Measurements from ENCODE around the gene TBC1D25. TPM values are rescaled to one million over a fixed set of nuclear protein-coding genes. Genes with fewer than 3 reads are reported as not detected.
A peak's percentile ranks its signal among the peaks of the same experiment; 100 is the strongest.

TBC1D25 gene
- total RNA-seq, 3 donors from 2014 or later (not counting 1 experiment from before 2014, with no cell fraction given), result 34.9 to 41.8 (median 36.1) TPM

DNA sequence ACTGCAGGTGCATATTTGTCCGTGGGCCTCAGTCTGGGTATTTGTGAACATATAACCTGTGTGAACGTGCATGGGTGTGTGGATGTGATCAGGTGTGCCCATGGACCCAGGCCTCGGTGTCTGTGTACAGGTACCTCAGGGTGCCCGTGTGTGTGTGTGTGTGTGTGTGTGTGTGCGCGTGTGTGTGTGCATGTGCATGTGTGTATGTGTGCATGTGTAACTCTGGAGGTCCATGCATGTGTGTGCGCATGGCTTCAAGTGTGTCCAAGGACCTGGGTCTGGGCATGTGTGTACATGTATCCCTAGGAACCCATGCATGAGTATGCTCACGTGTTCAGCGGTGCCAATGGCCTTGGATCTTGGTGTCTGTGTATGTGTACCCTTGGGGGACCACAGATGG lies 47.7 kb upstream of the TBC1D25 start:
- Mint-ChIP-seq H3K36me3 (no peaks in the 10 kb centered on the region), H3K4me3 (no peak overlapping the region), H3K27me3 (ENCODE audit: low read depth in 2 of 2) (no peaks in the 10 kb centered on the region), H3K27ac (no peak overlapping the region), H3K4me1 (peaks cover 18 to 20% of the 10 kb centered on the region in 2 donors), H3K9me3 (no peaks in the 10 kb centered on the region)
- H3K27ac ChIP-seq (ENCODE audit: low read length), result no peak overlapping the region
- intact Hi-C loops (cut with micrococcal nuclease), result no loop called here
- no peak for ATAC-seq
- WGBS (ENCODE audit: insufficient coverage), result 96% methylated on average over 9 of the region's 9 CpGs
- TF ChIP-seq, protein P1, sequence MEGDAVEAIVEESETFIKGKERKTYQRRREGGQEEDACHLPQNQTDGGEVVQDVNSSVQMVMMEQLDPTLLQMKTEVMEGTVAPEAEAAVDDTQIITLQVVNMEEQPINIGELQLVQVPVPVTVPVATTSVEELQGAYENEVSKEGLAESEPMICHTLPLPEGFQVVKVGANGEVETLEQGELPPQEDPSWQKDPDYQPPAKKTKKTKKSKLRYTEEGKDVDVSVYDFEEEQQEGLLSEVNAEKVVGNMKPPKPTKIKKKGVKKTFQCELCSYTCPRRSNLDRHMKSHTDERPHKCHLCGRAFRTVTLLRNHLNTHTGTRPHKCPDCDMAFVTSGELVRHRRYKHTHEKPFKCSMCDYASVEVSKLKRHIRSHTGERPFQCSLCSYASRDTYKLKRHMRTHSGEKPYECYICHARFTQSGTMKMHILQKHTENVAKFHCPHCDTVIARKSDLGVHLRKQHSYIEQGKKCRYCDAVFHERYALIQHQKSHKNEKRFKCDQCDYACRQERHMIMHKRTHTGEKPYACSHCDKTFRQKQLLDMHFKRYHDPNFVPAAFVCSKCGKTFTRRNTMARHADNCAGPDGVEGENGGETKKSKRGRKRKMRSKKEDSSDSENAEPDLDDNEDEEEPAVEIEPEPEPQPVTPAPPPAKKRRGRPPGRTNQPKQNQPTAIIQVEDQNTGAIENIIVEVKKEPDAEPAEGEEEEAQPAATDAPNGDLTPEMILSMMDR (IDR thresholded peaks at IDR 0.05), result no peak
- H3K36me3 ChIP-seq (ENCODE audit: control insufficient read depth, insufficient read depth, low read length), result no peaks in the 10 kb centered on the region
- H3K4me3 ChIP-seq (ENCODE audit: low read length), result no peak overlapping the region
- peaks cover 20% of the 10 kb centered on the region for H3K4me1 ChIP-seq (ENCODE audit: control insufficient read depth, insufficient read depth, low read length)
- H3K9me3 ChIP-seq (ENCODE audit: control insufficient read depth, insufficient read depth, low read length), result no peaks in the 10 kb centered on the region
- no peak for DNase-seq
- H3K27me3 ChIP-seq (ENCODE audit: control insufficient read depth, insufficient read depth, low read length), result no peaks in the 10 kb centered on the region

DNA sequence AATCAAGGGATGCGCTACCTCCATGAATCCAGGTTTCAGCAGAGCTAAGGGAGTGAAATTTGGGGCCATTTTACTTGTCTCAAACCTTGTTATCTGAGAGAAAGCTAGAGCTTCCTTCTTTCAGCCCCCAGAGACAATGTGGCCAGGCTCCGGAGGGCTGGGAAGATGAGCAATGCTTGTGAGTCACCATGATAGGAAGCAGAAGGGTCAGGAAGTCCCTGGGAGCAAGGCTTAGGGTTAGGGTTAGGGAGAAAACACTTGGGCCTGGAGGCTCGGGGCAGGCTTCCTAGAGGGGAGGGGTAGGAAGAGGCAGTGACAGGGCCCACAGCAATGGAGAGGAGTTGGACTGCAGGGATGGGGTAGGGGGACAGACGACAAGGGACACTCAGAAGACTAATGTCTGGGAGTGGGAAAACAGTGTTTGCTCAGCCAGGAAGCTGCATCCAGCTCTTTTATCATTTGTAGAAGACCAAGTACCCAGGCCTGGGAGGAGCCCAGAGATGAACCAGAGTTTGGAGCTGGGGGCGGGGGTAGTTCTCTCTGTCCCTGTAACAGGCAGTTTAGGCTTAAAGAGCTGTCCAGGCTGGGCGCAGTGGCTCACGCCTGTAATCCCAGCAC lies 47.1 kb upstream of the TBC1D25 start:
- no peaks in the 10 kb centered on the region for H3K27me3 Mint-ChIP-seq (ENCODE audit: low read depth in 2 of 2)
- Histone ChIP-seq H3K27ac (ENCODE audit: low read length) (no peak overlapping the region), H3K9me3 (ENCODE audit: control insufficient read depth, insufficient read depth, low read length) (no peaks in the 10 kb centered on the region), H3K36me3 (ENCODE audit: control insufficient read depth, insufficient read depth, low read length) (no peaks in the 10 kb centered on the region), H3K4me1 (ENCODE audit: control insufficient read depth, insufficient read depth, low read length) (peaks cover 15% of the 10 kb centered on the region), H3K27me3 (ENCODE audit: control insufficient read depth, insufficient read depth, low read length) (no peaks in the 10 kb centered on the region), H3K4me3 (ENCODE audit: low read length) (no peak overlapping the region)
- TF ChIP-seq, protein P1 (IDR thresholded peaks at IDR 0.05), result no peak
- ATAC-seq, result no peak
- DNase-seq, result no peak
- 81% methylated on average over 6 of the region's 7 CpGs for WGBS (ENCODE audit: insufficient coverage)
- H3K36me3 Mint-ChIP-seq, result no peaks in the 10 kb centered on the region
- H3K9me3 Mint-ChIP-seq, result no peaks in the 10 kb centered on the region
- no peak overlapping the region for H3K27ac Mint-ChIP-seq
- no peak overlapping the region for H3K4me3 Mint-ChIP-seq
- H3K4me1 Mint-ChIP-seq, result peaks cover 13 to 14% of the 10 kb centered on the region in 2 donors
- intact Hi-C loops (cut with micrococcal nuclease), result no loop called here

DNA sequence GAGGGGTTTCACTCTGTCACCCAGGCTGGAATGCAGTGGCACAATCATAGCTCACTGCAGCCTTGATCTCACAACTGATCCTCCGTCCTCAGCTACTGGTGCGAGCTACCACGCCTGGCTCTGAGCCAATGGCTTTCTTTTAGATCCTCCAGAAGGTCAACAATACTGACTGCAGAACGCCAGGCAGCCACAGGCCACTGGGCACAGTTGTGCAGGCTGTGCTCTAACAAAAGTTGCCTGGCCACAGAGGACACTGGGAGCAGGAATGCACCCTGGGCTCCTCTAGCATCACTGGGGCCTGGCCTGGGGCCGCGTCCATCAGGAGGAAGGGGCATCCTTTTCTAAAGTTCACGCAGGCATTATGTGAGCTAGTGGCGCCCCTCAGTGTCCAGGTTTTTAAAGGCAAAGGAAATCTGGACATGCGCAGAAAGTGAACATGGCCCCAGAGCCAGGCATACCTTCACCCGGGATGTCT lies 45.6 kb upstream of the TBC1D25 start:
- no peak overlapping the region for H3K27ac ChIP-seq (ENCODE audit: low read length)
- Mint-ChIP-seq H3K4me1 (peaks cover 0 to under 1% of the 10 kb centered on the region in 2 donors), H3K4me3 (no peak overlapping the region), H3K9me3 (no peaks in the 10 kb centered on the region), H3K36me3 (no peaks in the 10 kb centered on the region), H3K27me3 (ENCODE audit: low read depth in 2 of 2) (no peaks in the 10 kb centered on the region), H3K27ac (no peak overlapping the region)
- no peaks in the 10 kb centered on the region for H3K9me3 ChIP-seq (ENCODE audit: control insufficient read depth, insufficient read depth, low read length)
- no peaks in the 10 kb centered on the region for H3K27me3 ChIP-seq (ENCODE audit: control insufficient read depth, insufficient read depth, low read length)
- 64% methylated on average over 10 of the region's 10 CpGs for WGBS (ENCODE audit: insufficient coverage)
- no peak overlapping the region for H3K4me3 ChIP-seq (ENCODE audit: low read length)
- no peak for ATAC-seq
- DNase-seq, result peak in 1 of 2 donors; percentile 9
- peaks cover under 1% of the 10 kb centered on the region for H3K4me1 ChIP-seq (ENCODE audit: control insufficient read depth, insufficient read depth, low read length)
- TF ChIP-seq, protein P1 (IDR thresholded peaks at IDR 0.05), result no peak
- H3K36me3 ChIP-seq (ENCODE audit: control insufficient read depth, insufficient read depth, low read length), result no peaks in the 10 kb centered on the region
- intact Hi-C loops (cut with micrococcal nuclease), result no loop called here

DNA sequence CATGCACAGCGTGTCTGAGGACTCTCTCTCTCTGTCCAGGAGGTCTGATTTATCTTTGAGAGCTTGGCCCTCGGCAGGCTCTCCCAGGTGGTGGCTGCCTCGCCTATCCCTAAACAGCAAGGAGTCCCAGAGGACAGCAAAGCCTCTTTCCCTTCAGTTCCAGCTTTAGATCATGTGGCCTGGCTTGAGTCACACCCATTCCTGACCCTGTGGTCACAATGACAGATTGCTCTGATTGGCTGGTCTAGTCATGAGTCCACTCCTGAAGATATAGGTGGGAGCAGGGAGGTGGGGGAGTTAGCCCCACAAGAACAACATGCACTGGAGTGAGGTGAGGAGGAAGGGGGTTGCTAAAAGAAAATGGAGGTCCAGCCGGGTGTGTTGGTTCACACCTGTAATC lies 42.9 kb upstream of the TBC1D25 start:
- Mint-ChIP-seq H3K27ac (no peak overlapping the region), H3K4me3 (no peak overlapping the region), H3K4me1 (no peaks in the 10 kb centered on the region), H3K9me3 (no peaks in the 10 kb centered on the region), H3K27me3 (ENCODE audit: low read depth in 2 of 2) (no peaks in the 10 kb centered on the region), H3K36me3 (no peaks in the 10 kb centered on the region)
- Histone ChIP-seq H3K4me3 (ENCODE audit: low read length) (no peak overlapping the region), H3K27ac (ENCODE audit: low read length) (no peak overlapping the region), H3K36me3 (ENCODE audit: control insufficient read depth, insufficient read depth, low read length) (no peaks in the 10 kb centered on the region), H3K9me3 (ENCODE audit: control insufficient read depth, insufficient read depth, low read length) (no peaks in the 10 kb centered on the region), H3K4me1 (ENCODE audit: control insufficient read depth, insufficient read depth, low read length) (no peaks in the 10 kb centered on the region), H3K27me3 (ENCODE audit: control insufficient read depth, insufficient read depth, low read length) (no peaks in the 10 kb centered on the region)
- ATAC-seq (no peak), DNase-seq (no peak)
- WGBS (ENCODE audit: insufficient coverage), result 96% methylated on average over 3 of the region's 4 CpGs
- intact Hi-C loops (cut with micrococcal nuclease), result no loop called here
- TF ChIP-seq, protein P1 (IDR thresholded peaks at IDR 0.05), result no peak
